HUES48 (cell line): ENCODE data around the gene NR2F1-AS1.

Experiments
- H3K27ac ChIP-seq: one replicate; pipeline ENCODE4 v1.7.0; 2013; ENCODE audit warnings: low read depth, low read length, inconsistent platforms
- H3K27me3 ChIP-seq: 2 replicates; pipeline ENCODE4 v1.6.1; 2013; ENCODE audit warnings: mild to moderate bottlenecking, low read length; ENCODE audit not compliant: control insufficient read depth, insufficient read depth
- H3K36me3 ChIP-seq: 2 replicates; pipeline ENCODE4 v1.6.1; 2013; ENCODE audit warnings: low read length; ENCODE audit not compliant: control insufficient read depth, insufficient read depth
- H3K4me1 ChIP-seq: 2 replicates; pipeline ENCODE4 v1.6.1; 2013; ENCODE audit warnings: mild to moderate bottlenecking, low read length; ENCODE audit not compliant: control insufficient read depth, insufficient read depth
- H3K4me3 ChIP-seq: 2 replicates; pipeline ENCODE4 v1.5.1; 2013; ENCODE audit warnings: mild to moderate bottlenecking, low read depth, low read length
- H3K9ac ChIP-seq: 2 replicates; pipeline ENCODE4 v1.6.1; 2013; ENCODE audit warnings: mild to moderate bottlenecking, low read depth, low read length, moderate library complexity
- H3K9me3 ChIP-seq: 2 replicates; pipeline ENCODE4 v1.6.1; 2013; ENCODE audit warnings: low read length; ENCODE audit not compliant: control insufficient read depth, insufficient read depth

Gene NR2F1-AS1

DNA sequence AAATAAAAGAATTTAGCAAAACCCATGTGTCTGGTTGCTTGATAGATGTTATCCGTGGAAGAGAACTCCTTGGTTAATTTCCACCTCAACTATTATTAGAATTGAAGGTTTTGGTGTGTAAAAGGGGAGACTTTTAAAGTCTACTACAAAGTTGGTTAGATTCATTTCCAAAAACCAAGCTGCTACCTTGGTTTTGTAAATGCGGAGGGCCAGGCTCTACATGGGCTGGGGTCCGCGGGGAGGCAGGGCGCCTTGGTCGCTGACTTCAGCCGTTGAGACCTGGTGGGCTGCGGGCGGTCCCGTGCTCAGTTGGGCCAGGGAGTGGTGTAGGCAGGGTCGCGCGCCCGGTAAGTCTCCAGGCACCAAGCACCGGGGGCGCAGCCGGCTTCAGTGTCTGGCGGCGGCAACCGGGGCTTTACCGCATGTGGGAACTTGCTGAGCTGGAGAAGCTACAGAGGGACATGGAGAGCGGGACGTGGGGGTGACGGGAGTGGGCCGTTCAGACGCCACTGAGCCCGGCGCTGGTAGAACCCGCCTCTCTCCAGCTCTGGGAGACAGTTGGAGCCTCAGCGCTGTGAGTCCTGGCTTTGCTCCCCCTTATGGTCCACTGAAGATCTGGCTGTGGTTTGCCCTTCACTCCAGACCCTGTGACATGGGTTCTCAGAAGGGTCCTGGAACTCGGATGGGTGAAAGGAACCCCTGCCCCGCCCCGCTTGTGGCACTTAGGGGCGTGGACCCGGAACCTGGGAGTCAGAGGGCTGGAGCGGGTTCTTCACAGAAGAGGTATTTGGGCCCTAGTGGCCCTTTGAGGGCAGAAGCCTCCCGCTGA is 13.8 kb upstream of the NR2F1-AS1 start:
- Histone ChIP-seq H3K9me3 (no peaks in the 10 kb centered on the region), H3K36me3 (no peaks in the 10 kb centered on the region), H3K27me3 (peaks cover 100% of the 10 kb centered on the region), H3K27ac (no peak overlapping the region), H3K4me3 (no peak overlapping the region), H3K9ac (no peak overlapping the region), H3K4me1 (peaks cover 33% of the 10 kb centered on the region)

DNA sequence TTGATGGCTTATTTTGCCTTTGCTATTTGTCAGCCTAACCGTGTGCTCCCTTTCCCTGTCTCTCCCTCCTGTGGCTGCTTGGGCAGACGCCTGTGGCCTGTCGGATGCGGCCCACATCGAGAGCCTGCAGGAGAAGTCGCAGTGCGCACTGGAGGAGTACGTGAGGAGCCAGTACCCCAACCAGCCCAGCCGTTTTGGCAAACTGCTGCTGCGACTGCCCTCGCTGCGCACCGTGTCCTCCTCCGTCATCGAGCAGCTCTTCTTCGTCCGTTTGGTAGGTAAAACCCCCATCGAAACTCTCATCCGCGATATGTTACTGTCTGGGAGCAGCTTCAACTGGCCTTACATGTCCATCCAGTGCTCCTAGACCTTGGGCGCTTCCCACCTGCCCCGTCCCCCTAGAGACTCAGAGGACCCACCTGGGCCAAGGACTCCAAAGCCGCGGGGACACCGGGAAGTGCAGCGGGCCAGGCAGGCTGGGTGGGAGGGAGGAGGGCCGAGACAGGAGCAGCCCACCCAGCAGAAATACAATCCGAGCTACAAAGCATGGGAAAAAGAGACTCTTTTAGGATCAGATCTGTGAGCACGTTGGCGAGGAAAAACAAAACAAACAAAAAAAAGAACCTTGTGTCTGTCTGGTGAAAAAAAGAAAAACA is 12.6 kb upstream of the NR2F1-AS1 start:
- Histone ChIP-seq H3K4me1 (peaks cover 23% of the 10 kb centered on the region), H3K4me3 (no peak overlapping the region), H3K27ac (no peak overlapping the region), H3K9me3 (no peaks in the 10 kb centered on the region), H3K9ac (no peak overlapping the region), H3K36me3 (no peaks in the 10 kb centered on the region), H3K27me3 (peaks cover 100% of the 10 kb centered on the region)

DNA sequence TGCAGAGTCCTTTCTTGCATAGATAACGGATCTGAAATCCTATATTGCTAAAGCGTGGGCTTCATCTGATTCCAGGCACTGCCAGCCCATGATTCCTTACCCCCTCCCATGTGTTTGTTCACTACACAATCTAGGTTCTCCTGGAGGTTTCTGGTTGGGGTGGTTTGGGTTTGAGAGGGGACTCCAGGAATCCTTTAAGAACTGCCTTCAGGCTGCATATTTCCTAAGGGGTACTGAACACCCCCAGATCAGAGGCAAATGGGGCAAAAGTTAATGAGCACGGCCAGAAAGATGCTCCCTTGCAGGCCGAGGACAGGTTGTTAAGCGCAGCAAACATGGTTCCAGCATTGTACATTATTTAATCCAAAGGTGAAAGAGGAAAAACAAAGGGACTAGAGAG is 11.9 kb upstream of the NR2F1-AS1 start:
- Histone ChIP-seq H3K4me1 (peaks cover 22% of the 10 kb centered on the region), H3K27ac (no peak overlapping the region), H3K9me3 (no peaks in the 10 kb centered on the region), H3K36me3 (no peaks in the 10 kb centered on the region), H3K4me3 (no peak overlapping the region), H3K9ac (no peak overlapping the region), H3K27me3 (peaks cover 100% of the 10 kb centered on the region)

DNA sequence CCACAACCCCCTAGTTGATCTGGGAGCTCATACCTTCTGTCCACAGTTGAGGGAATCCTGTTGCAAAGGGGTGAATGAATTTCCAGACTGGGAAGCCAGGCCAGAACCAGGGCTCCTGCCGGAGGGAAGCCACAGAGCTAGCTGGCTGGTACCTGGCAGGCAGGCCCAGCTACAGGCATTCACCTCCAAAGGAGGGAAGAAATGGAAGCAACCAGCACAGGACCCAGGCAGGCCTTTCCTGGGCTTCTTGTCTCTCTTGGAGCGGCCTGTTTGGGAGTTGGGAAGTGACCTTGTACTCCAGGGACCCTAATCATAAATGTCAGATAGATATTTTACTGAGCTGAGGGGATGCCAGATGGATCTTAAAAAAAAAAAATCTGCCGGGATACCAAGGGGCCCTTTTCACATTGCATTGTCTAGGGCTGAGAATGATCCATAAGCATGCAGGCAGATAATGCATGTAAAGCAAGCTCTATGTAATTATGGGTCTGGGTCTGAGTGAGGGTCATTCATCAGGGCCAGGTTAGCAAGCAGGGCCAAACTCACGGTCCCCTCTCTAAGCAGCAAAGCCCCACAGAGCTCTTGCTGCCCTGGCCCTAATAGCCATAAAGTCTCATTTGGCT is 10.4 kb upstream of the NR2F1-AS1 start:
- Histone ChIP-seq H3K36me3 (no peaks in the 10 kb centered on the region), H3K4me3 (no peak overlapping the region), H3K27me3 (peaks cover 100% of the 10 kb centered on the region), H3K27ac (no peak overlapping the region), H3K9me3 (no peaks in the 10 kb centered on the region), H3K9ac (no peak overlapping the region), H3K4me1 (peaks cover 13% of the 10 kb centered on the region)

DNA sequence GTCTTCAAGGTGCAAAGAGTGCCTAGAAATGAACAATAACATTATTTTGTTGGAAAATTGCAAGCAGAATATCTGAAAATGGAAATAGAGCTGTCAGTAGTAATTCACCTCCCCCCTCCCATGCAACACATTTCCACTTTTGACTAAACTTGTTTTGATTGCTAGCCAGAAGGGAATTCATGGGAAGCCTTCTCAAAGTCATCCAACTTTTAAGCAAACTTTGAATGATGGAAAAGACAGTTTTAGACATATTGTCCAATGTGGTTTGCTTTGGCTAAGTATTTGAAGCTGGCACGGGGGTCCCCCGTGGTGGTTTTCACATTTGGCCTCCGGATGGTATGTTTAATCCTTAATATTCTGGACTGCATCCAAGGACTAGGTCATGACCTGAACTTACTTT is 9.5 kb upstream of the NR2F1-AS1 start:
- Histone ChIP-seq H3K9ac (no peak overlapping the region), H3K36me3 (no peaks in the 10 kb centered on the region), H3K27me3 (peaks cover 100% of the 10 kb centered on the region), H3K4me3 (no peak overlapping the region), H3K9me3 (no peaks in the 10 kb centered on the region), H3K27ac (no peak overlapping the region), H3K4me1 (peaks cover 10% of the 10 kb centered on the region)

DNA sequence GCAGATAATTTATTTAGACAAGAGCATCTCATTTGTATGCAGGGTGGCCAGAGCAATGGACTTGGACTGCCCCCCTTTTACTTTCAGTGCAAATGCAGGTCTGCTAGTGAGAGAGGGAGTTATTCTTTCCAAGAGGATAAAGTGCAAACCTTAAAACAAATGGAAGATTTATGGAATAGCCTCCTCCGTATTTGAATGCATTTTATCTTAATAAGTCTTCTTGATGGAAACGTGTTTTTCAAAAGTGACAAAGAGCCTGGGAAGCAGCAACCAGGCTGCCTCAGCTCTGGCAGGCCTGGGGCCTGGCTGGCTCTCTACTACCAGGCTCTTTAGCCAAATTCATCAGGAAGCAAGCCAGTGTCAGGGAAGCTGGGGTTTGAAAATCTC is 8.8 kb upstream of the NR2F1-AS1 start:
- no peak overlapping the region for H3K4me3 ChIP-seq
- H3K4me1 ChIP-seq = peaks cover 7% of the 10 kb centered on the region

DNA sequence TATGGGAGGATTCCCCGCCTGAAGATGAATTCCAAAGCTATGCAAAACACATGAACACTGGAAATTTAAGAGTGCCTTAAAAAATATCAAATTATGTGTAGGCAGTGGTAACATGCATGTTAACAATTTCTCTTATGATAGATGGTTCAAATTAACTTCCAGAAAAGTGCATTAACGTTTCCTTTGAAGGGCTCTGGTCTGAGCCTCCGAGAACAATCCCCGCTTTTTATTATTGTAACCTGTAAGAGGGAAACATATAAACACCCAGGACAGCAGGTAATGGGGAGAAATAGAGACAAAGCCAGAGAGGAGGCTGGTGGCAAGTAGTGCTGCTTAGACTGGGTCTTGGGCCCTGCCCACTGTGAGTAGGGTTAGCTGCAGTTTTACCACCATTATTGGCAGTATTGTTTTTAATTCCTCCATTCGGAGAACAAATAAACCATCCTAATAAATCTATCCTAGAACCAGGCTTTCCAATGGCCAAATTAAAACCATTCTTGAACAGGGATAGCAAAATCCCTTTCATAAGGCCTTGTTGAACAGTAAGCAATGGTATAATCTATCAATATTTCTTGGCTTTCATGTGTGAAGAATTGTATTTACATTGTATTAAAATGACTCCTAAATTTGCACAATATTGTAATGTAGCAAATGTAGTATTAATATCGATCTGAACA is 8.3 kb upstream of the NR2F1-AS1 start:
- Histone ChIP-seq H3K27me3 (peaks cover 96% of the 10 kb centered on the region), H3K9ac (no peak overlapping the region), H3K27ac (no peak overlapping the region), H3K4me3 (no peak overlapping the region), H3K9me3 (no peaks in the 10 kb centered on the region), H3K4me1 (peaks cover 7% of the 10 kb centered on the region), H3K36me3 (no peaks in the 10 kb centered on the region)

More for the DNA sequence above, 8.8 kb upstream of the NR2F1-AS1 start:
- Histone ChIP-seq H3K27me3 (peaks cover 100% of the 10 kb centered on the region), H3K36me3 (no peaks in the 10 kb centered on the region), H3K9me3 (no peaks in the 10 kb centered on the region), H3K27ac (no peak overlapping the region), H3K9ac (no peak overlapping the region)

DNA sequence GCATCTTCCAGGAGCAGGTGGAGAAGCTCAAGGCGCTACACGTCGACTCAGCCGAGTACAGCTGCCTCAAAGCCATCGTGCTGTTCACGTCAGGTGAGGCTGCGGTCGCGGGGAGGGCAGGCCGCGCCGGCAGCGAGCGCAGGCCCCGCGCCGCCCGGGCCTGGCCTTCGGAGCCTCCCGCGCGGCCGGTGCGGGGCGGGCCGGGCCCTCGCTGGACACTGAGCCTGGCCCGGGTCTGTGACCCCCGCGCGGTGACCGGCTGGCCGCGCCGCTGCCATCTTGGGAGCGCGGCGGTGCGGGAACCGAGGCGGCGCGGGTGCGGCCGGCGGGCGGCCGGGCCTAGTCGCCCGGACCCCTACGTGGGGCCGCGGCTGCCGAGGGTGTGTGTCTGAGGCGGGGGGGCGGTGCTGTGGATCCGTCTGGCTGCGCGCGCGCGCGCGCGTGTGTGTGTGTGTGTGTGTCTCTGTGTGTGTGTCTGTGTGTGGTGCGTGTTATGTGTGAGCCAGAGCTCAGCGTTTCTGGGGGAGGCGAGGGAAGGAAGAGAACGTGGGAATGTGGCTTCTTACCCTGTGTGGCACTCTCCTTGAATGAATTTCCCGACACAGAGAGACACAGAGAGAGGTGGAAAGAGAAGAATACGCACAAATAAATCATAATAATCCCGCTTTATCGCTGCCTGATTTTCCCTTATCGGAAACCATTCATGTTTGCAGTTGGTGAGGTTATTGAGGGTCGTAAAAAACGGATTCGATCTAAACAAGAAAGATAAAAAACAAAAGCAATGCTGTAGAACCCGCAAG is 7.5 kb upstream of the NR2F1-AS1 start:
- Histone ChIP-seq H3K9me3 (no peaks in the 10 kb centered on the region), H3K27ac (no peak overlapping the region), H3K9ac (no peak overlapping the region), H3K27me3 (peaks cover 96% of the 10 kb centered on the region), H3K4me1 (peaks cover 7% of the 10 kb centered on the region), H3K36me3 (no peaks in the 10 kb centered on the region), H3K4me3 (no peak overlapping the region; the same call in 1 of the 2 replicates)

DNA sequence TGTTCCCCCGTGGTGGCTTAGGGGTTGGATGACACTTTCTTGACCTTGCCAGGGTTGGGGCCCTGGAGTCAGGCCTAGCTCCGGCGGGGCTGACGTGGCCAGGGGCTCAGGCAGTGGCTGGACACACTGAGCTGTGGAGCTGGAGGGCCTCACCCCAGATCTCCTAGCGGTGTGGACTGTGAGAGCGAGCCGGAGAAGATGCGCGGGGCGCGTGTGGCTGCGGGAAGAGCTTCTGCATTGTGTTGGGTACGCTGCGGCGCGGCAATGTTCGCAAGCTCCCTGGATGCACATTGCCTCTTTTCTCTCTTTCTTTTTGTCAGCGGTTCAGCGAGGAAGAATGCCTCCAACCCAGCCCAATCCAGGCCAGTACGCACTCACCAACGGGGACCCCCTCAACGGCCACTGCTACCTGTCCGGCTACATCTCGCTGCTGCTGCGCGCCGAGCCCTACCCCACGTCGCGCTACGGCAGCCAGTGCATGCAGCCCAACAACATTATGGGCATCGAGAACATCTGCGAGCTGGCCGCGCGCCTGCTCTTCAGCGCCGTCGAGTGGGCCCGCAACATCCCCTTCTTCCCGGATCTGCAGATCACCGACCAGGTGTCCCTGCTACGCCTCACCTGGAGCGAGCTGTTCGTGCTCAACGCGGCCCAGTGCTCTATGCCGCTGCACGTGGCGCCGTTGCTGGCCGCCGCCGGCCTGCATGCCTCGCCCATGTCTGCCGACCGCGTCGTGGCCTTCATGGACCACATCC is 6.8 kb upstream of the NR2F1-AS1 start:
- Histone ChIP-seq H3K36me3 (no peaks in the 10 kb centered on the region), H3K27ac (no peak overlapping the region), H3K27me3 (peaks cover 96% of the 10 kb centered on the region), H3K4me1 (peaks cover 7% of the 10 kb centered on the region; the same call in 1 of the 2 replicates), H3K9ac (no peak overlapping the region), H3K9me3 (no peaks in the 10 kb centered on the region), H3K4me3 (no peak overlapping the region; the same call in 1 of the 2 replicates)
